GM18520 (cell line): Measurements from ENCODE around the gene TRPC1.
A peak's percentile ranks its signal among the peaks of the same experiment; 100 is the strongest.
"Not testable (repeated sequence)": the region's sequence is repeated elsewhere in the genome, so short reads cannot be mapped to it uniquely, and the experiment has no call there.

ENCODE experiments used
- ATAC-seq: cut with Tn5 transposase; IDR thresholded peaks from one replicate; pipeline ENCODE4 v1.9.1; 2021; ENCODE audit not compliant: unreplicated experiment

The TRPC1 gene

GRCh38 chr3:142723968-142724681 lies at the start of gene TRPC1:
Gene TRPC1, plus strand, starts transcription at chr3:142724034. Its CDS starts 526 bp downstream, at chr3:142724560.
- ATAC-seq: peak; percentile 92

GRCh38 chr3:142676151-142676550 lies 47.7 kb upstream of the TRPC1 start:
- no peak for ATAC-seq

GRCh38 chr3:142680710-142681109 lies 43.1 kb upstream of the TRPC1 start:
- ATAC-seq: no peak

GRCh38 chr3:142690613-142691012 lies 33.2 kb upstream of the TRPC1 start:
- no peak for ATAC-seq

- ATAC-seq: no peak
These were observed 32.3 kb upstream of the TRPC1 start for GRCh38 chr3:142691527-142691926.

- no peak for ATAC-seq
These were observed 30.5 kb upstream of the TRPC1 start for GRCh38 chr3:142693136-142693853.

GRCh38 chr3:142694225-142694624 lies 29.6 kb upstream of the TRPC1 start:
- ATAC-seq: no peak

- ATAC-seq: no peak
These were observed 18.6 kb upstream of the TRPC1 start for GRCh38 chr3:142705198-142705597.

GRCh38 chr3:142706321-142707127 lies 17.3 kb upstream of the TRPC1 start:
- no peak for ATAC-seq

GRCh38 chr3:142709207-142709606 lies 14.6 kb upstream of the TRPC1 start:
- ATAC-seq: no peak

- not testable (repeated sequence) for ATAC-seq
These were observed 9.0 kb upstream of the TRPC1 start for GRCh38 chr3:142714882-142715281.

- ATAC-seq: no peak
These were observed 7.7 kb upstream of the TRPC1 start for GRCh38 chr3:142716102-142716501.

- no peak for ATAC-seq
These were observed 218 bp upstream of the TRPC1 start for GRCh38 chr3:142723665-142723967.

- no peak for ATAC-seq
These were observed 985 bp downstream of the TRPC1 start for GRCh38 chr3:142724682-142725356.

GRCh38 chr3:142725357-142725739 lies 1.5 kb downstream of the TRPC1 start:
- ATAC-seq: no peak

GRCh38 chr3:142726017-142726416 lies 2.2 kb downstream of the TRPC1 start:
- ATAC-seq: no peak

GRCh38 chr3:142732066-142732465 lies 8.2 kb downstream of the TRPC1 start:
- no peak for ATAC-seq

- ATAC-seq: no peak
These were observed 11.0 kb downstream of the TRPC1 start for GRCh38 chr3:142734834-142735233.

- no peak for ATAC-seq
These were observed 11.6 kb downstream of the TRPC1 start for GRCh38 chr3:142735462-142735861.

GRCh38 chr3:142738396-142738795 lies 14.6 kb downstream of the TRPC1 start:
- no peak for ATAC-seq

- no peak for ATAC-seq
These were observed 22.8 kb downstream of the TRPC1 start for GRCh38 chr3:142746646-142747045.
